H1 (cell line): ENCODE results near the gene TCF7L2.
A peak's percentile ranks its signal among the peaks of the same experiment; 100 is the strongest.

ENCODE experiments used
- CHD7 ChIP-seq: fragments of 300-600 bp; sonication (generic); IDR thresholded peaks from 2 replicates; pipeline ENCODE4 v1.7.1; 2012; ENCODE audit warnings: low read length, moderate library complexity, mild to moderate bottlenecking, inconsistent platforms; ENCODE audit not compliant: insufficient replicate concordance
- CTCF ChIP-seq, 3 experiments: IDR thresholded peaks; 1 replicate in 2 of 3; 2 replicates in 1 of 3; pipeline versions ENCODE4 v1.5.1 to v1.6.1; 2011; ENCODE audit warnings: low read length in 3 of 3, mild to moderate bottlenecking in 3 of 3, inconsistent platforms in 2 of 3, low read depth in 1 of 3, moderate library complexity in 1 of 3; ENCODE audit not compliant: insufficient read depth in 1 of 3; ENCODE audit errors: control extremely low read depth in 1 of 3
- EP300 ChIP-seq, 2 experiments: IDR thresholded peaks; 1 replicate in 1 of 2; 2 replicates in 1 of 2; pipeline ENCODE4 v1.6.1; 2011 to 2012; ENCODE audit warnings: low read depth in 2 of 2, low read length in 2 of 2, mild to moderate bottlenecking in 2 of 2, borderline replicate concordance in 1 of 2, inconsistent platforms in 1 of 2, moderate library complexity in 1 of 2
- HDAC2 ChIP-seq, 2 experiments: fragments of 300-600 bp in 1 of 2; sonication (generic) in 1 of 2; IDR thresholded peaks; 2 replicates each; pipeline ENCODE4 v1.6.1; 2011 to 2012; ENCODE audit warnings: low read depth in 2 of 2, low read length in 2 of 2, mild to moderate bottlenecking in 2 of 2, moderate library complexity in 2 of 2, borderline replicate concordance in 1 of 2, inconsistent platforms in 1 of 2
- POLR2A ChIP-seq, 2 experiments: IDR thresholded peaks; 1 replicate in 1 of 2; 2 replicates in 1 of 2; pipeline ENCODE4 v1.6.1; 2011; ENCODE audit warnings: low read depth in 2 of 2, low read length in 2 of 2, mild to moderate bottlenecking in 2 of 2; ENCODE audit errors: control extremely low read depth in 1 of 2

GRCh38 chr10:113135025-113135424 lies 185.0 kb downstream of the TCF7L2 start:
- TF ChIP-seq HDAC2 (IDR thresholded peaks at IDR 0.05; ENCODE audit: borderline replicate concordance in 1 of 2, low read depth in 2 of 2, low read length in 2 of 2) (peak in 1 of 2 experiments; percentile 86; a peak in 1 of 4 replicates), CHD7 (peak; percentile 91), CTCF (IDR thresholded peaks at IDR 0.05; ENCODE audit: control extremely low read depth in 1 of 3, insufficient read depth in 1 of 3, low read depth in 1 of 3, low read length in 3 of 3) (no peak), EP300 (IDR thresholded peaks at IDR 0.05; ENCODE audit: borderline replicate concordance in 1 of 2, low read depth in 2 of 2, low read length in 2 of 2) (peak in 1 of 2 experiments; percentile 33; a peak in 1 of 3 replicates), POLR2A (IDR thresholded peaks at IDR 0.05; ENCODE audit: control extremely low read depth in 1 of 2, low read depth in 2 of 2, low read length in 2 of 2) (0 out of 3 replicates have a peak, but pooled peaks of 1 of the 2 experiments have one; percentile 33)
